GM12874 (cell line): Measurements from ENCODE around the gene WDR1.

Experiments
- TF ChIP-seq, protein P1 (sequence below): IDR thresholded peaks from 2 replicates; pipeline ENCODE4 v1.5.1; 2011; ENCODE audit warnings: low read depth, mild to moderate bottlenecking, control low read depth, low read length, moderate library complexity; ENCODE audit not compliant: insufficient read depth

WDR1 gene

DNA sequence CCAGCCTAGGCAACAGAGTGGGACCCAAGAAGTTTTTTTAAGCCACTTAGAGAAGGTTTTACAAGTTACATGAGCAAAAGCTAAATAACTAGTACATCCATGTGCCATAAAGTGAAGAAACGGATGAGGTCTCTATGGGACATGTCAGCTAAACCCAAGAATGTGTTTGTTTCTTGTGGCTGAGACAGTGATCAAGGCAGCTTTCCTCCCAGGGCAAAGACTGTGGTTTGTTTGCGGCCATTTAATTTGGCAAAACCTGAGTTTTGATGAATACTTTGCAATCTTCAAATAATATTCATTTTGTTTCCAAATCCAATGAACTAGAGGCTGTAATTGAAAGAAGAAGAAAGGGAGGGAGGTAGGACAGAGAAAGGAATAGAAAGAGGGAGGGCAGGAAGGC, 50.4 kb downstream of the WDR1 start:
- TF ChIP-seq, protein P1, sequence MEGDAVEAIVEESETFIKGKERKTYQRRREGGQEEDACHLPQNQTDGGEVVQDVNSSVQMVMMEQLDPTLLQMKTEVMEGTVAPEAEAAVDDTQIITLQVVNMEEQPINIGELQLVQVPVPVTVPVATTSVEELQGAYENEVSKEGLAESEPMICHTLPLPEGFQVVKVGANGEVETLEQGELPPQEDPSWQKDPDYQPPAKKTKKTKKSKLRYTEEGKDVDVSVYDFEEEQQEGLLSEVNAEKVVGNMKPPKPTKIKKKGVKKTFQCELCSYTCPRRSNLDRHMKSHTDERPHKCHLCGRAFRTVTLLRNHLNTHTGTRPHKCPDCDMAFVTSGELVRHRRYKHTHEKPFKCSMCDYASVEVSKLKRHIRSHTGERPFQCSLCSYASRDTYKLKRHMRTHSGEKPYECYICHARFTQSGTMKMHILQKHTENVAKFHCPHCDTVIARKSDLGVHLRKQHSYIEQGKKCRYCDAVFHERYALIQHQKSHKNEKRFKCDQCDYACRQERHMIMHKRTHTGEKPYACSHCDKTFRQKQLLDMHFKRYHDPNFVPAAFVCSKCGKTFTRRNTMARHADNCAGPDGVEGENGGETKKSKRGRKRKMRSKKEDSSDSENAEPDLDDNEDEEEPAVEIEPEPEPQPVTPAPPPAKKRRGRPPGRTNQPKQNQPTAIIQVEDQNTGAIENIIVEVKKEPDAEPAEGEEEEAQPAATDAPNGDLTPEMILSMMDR: no peak

DNA sequence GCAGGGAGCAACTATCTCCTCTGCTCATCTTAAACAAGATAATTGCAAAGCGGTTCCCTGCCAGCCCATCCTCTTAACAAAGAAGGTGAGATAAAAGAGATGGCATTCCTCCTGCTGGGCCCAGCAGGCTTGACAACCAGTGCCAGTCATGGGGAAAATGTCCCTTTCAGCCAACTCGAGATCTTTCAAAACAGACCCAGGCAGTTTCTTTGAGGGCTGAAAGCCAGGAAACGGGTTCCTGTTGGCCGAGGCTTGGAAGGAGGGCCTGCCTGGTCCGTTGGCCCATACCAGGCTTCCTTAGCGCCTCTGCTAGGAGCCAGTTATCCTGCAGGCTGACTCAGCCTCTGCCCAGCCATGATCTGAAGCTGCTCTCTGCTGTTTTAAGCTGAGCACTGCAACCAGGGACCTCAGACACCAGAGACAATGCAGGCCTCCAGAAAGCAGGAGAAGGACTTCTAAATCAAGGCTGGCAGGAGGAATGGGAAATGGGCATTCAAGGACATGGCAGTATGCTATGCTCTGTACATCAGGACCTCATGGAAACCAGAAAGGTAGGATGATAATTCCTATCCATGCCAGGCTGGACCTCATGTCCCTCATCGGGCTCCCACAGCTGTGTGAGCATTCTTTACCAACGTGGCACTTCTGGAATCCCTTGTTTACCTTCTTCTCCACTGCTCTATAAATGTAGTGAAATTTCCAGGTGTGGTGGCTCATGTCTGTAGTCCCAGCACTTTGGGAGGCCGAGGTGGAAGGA, 52.9 kb downstream of the WDR1 start:
- TF ChIP-seq, protein P1: no peak

DNA sequence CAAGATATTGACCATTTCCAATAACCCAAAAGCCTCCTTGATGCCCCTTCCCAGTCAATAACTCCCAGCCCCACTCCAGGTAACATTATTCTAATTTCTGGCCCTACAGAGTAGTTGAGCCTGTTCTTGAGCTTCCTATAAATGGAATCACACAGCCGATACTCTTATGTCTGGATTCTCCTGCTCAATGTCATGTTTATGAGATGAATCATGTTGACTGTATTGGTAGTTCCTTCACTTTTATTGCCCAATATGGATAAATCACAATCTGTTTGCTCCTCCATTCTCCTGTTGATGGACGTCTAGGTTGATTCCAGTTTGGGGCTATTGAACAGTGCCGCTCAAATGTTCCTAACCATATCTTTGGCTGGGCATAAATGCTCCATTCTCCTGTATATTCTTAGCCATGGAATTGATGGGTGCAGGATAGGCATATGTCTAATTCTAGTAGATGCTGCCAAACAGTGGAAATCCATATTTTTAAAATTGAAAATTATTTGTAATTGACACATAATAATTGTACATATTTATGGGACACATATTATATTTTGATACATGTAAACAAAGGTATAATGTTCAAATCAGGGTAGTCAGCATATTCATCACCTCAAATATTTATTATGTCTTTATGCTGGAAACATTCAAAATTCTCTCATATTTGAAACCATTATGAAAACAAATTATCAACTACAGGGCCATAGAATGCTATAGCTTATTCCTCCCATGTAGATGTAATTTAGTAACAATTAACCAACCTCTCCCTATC, 54.8 kb downstream of the WDR1 start:
- TF ChIP-seq, protein P1: no peak

DNA sequence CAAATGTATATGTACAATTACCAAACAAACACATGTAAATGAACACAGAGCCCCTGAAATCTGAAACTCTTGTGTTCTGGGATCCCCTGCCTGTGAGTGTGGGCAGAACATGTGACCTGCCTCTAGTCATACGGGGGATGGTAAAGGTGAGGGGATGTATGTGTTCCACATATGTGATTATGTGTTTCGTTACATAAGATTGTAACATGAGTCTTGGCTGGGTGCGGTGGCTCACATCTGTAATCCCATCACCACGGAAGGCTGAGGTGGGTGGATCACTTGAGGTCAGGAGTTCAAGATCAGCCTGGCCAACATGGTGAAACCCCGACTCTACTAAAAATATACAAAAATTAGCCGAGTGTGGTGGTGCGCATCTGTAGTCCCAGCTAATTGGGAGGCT, 58.2 kb downstream of the WDR1 start:
- TF ChIP-seq, protein P1: no peak

DNA sequence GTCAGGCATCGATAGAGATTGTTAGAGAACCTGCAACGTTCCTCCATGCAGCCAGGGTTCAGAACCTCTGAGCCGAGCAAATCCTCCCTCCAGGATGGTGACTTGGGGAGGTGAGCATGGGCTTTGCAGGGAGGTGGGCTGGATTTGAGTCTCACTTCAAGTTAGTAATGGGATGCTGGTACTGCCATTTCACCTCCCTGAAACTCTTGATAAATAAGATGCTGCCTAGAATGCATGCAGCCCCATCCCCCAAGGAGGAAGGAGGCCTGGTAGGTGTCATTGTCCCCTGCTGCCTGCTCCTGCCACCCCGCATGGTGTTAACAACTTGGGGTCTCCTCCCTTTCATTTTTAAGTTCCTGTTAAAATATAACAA, 59.6 kb downstream of the WDR1 start:
- TF ChIP-seq, protein P1: no peak

DNA sequence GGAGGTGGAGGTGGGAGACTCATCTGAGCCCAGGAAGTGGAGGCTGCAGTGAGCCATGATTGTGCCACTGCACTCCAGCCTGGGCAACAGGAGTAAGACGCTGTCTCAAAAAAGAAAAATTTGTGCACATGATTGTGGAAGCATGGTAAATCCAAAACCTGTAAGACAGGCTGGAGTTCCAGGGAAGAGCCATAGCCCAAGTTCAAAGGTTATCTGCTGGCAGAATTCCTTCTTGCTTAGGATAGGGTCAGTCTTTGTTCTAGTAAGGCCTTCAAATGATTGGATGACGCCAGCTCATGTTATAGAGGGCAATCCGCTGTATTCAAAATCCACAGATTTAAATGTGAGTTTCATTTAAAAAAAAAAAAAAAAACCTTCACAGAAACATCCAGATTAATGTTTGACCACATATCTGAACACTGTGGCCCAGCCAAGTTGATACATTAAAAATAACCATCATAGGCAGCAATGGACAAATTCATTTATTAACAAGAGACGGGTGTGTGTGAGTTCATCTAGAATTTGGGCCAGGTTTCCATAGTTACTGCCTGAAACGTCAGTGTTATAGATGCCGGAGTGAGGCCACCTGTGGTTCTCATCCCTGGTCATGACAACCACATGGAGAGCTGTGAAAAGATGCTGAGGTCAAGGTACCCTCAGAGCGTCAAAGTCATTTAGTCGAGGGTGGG, 60.1 kb downstream of the WDR1 start:
- TF ChIP-seq, protein P1: no peak

DNA sequence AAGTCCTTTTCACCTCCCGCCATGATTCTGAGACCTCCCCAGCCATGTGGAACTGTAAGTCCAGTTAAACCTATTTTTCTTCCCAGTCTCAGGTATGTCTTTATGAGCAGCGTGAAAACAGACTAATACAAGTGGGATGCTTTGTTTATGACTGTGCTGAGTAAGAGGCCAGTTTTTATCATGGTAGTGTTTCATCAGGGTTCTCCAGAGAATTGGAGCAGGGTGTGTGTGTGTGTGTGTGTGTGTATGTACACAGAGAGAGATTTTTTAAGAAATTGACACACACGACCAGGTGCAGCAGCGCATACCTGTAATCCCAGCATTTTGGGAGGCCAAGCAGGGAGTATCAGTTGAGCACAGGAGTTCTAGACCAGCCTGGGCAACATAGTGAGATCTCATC, 60.7 kb downstream of the WDR1 start:
- TF ChIP-seq, protein P1: no peak
